ENCODE data around the gene TFIP11.

- TF ChIP-seq POLR2AphosphoS5 (IDR thresholded peaks at IDR 0.05; ENCODE audit: borderline replicate concordance, low read depth, low read length) (no peak), EZH2 (IDR thresholded peaks at IDR 0.05) (no peak), FOXP2 (optimal IDR thresholded peaks at IDR 0.05; ENCODE audit: control extremely low read depth, extremely low read length, insufficient read depth) (no peak)
These were observed 22.0 kb upstream of the TFIP11 start for GRCh38 chr22:26534171-26534855.

Data from SK-N-MC (cell line).